Stimulated activated CD4-positive, alpha-beta T cell treated with anti-CD3 and anti-CD28 coated beads, TNF-alpha, amount 100 ng/mL, for 48 hours (primary cell): ENCODE measurements around the gene CAPN8.
"Not testable (repeated sequence)": the region's sequence is repeated elsewhere in the genome, so short reads cannot be mapped to it uniquely, and the experiment has no call there.

Source experiments
- DNase-seq, 3 donors: peaks; one replicate each; pipeline ENCODE4 v3.0.0-alpha.2; 2020; ENCODE audit warnings: low read depth in 3 of 3

The CAPN8 gene

DNA sequence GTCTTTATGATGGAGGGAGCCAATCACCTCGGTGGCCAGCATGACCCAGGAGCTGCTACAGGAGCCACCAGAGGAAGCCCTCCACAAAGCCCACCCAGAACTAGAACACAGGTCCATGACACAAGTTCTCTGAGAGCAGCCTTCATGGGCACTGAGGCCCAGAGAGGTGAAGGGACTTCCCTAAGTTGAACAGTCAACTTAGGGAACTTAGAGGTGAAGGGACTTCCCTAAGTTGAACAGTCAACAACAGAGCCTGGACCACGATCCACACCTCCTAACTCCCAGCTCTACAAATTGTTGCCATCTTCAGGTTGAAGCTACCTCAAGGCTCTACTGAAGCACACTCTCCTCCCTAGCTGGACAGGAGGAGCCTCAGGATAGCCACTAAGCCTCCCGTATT lies 139.5 kb downstream of the CAPN8 start:
- no peak for DNase-seq

DNA sequence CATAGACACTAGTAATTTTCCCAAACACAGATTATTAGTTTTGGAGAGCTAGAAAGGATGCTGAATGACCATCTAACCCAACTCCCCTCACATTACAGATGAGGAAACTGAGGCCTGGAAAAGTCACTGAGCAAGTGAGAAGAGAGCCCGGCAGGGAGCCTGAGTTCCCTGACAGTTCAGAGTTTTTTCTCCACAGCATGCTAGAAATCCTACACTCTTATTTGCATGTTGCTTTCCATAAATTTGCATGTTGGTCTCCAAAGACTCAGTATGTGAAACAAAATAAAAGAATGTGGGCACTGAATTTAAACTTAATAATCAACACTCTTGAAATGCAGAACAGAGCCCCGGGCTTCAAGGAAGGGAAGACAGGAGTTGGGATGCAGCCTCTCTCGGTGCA lies 140.0 kb downstream of the CAPN8 start:
- no peak for DNase-seq

DNA sequence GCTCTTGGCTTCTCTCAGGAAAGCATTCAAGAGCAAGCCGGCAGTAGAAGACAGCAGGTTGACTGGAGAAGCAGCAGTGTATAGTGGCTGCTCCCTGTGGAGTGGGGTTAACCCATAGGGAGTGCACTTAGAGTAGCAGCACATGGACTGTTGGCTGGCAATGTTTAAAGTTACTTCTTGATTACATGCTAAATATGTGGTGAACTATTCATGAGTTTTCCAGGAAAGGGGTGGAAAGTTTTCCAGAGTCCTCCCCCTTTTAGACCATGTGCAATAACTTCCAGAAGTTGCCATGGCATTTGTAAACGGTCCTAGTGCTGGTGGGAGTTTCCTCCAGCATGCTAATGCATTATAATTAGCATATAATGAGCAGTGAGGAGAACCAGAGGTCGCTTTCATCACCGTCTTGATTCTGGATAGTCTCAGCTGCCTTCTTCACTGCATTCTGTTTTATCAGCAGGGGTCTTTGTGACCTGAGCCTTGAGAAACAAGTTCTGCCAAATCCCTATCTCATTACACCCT lies 140.5 kb downstream of the CAPN8 start:
- no peak for DNase-seq

DNA sequence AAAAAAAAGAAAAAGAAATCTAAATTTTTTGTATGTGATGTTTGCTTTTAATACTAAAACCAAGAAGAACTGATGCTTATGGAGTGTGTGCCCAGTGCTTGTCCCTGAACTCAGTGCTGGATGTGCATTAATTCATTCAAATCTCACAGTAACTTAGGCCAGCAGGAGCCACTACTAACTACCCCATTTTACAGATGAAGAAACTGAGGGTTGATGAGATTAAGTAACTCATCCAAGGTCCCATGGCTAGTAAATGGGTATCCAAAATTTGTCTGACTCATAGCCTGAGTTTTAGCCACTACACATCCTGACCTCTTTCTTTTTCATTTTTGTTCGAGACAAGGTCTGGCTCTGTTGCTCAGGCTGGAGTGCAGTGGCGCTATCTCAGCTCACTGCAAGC lies 144.4 kb downstream of the CAPN8 start:
- DNase-seq: no peak

DNA sequence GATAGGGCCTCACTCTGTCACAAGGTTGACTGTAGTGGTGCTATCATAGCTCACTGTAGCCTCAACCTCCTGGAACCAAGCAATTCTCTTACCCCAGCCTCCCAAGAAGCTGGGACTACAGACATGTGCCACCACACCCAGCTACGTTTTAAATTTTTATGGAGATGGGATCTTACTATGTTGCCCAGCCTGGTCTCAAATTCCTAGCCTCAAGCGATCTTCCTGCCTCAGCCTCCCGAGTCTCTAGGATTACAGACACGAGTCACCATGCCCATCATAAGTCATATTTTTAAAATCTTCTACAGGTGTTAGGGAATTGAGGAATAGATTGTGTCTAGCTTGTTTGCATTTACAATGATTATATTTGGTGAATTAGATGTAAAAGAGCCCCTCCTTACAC lies 145.3 kb downstream of the CAPN8 start:
- DNase-seq: no peak

DNA sequence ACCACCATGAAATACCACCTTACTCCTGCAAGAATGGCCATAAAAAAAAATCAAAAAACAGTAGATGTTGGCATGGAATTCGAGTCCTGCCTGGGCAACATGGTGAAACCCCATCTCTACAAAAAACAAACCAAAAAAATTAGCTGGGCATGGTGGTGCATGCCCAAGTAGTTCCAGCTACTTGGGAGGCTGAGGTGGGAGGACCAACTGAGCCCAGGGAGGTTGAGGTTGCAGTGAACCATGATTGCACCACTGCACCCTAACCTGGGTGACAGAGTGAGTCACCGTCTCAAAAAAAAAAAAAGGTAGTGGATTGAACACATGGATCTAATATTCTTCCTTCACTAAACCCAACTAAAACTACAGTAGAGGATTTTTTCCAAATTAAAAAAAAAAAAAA lies 146.4 kb downstream of the CAPN8 start:
- DNase-seq: no peak

DNA sequence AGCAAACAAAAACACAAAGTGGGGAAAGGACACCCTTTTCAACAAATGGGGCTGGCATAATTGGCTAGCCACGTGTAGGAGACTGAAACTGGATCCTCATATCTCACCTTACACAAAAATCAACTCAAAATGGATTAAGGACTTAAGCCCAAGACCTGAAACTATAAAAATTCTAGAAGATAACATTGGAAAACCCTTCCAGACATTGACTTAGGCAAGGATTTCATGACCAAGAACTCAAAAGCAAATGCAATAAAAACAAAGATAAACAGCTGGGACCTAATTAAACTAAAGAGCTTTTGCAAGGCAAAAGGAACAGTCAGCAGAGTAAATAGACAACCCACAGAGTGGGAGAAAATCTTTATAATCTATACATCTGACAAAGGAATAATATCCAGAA lies 146.9 kb downstream of the CAPN8 start:
- not testable (repeated sequence) for DNase-seq

DNA sequence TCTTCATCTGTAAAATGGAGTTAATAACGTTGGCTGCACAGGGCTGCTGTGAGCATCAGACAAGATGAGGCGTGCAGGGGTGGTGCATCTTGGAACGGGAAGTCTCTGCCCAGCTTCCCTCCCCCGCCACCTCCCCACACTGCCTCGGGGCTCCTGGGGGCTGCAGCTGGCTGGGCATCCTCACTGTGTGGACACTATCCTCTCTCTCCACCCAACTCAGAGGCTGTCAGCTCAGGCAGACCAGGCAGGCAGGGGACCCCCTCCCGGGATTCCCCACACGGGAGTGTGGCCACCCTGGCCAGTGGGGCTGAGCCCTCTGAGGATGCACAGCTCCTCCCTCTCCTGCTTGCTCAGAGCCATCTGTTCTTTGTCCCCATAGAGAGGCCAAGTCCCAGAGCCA lies 149.6 kb downstream of the CAPN8 start:
- no peak for DNase-seq

DNA sequence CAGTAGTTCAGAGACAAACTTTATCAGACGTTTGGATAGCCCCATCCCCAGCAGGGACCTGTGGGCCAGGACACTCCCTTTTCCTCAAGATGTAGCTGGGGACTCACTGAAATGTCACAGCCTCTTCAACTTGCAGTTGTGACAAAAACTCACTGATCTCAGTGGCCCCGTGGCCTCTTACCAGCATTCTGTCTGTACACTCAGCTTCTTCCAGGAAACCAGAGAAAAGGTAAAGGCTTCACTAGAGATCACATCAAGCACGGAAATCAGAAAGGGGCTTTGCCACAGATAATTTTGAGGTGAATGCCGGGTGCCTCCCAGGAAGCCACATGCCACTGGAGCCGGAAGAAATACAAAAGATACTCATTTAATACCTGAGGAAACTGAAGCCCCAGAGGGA lies 150.1 kb downstream of the CAPN8 start:
- DNase-seq: peak in 1 of 3 donors; percentile 31

DNA sequence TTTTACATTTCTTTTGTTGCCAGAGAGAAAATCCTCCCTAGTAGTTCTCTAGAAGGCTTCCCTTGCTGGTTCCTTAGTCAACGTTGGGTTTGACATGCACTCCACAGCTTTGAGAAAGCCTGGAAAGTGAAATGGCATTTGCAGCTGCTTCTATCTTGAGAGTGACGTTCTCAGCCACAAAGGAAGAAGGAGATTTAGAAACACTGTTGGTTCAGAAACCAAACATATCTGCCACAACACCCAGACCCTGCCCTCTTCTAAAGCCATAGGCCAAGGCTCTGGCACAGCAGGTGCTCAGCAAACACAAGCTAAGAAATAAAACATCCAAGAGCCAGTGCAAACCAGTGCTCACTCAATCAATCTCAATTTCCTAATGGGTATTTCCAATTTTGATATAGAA lies 150.9 kb downstream of the CAPN8 start:
- no peak for DNase-seq

DNA sequence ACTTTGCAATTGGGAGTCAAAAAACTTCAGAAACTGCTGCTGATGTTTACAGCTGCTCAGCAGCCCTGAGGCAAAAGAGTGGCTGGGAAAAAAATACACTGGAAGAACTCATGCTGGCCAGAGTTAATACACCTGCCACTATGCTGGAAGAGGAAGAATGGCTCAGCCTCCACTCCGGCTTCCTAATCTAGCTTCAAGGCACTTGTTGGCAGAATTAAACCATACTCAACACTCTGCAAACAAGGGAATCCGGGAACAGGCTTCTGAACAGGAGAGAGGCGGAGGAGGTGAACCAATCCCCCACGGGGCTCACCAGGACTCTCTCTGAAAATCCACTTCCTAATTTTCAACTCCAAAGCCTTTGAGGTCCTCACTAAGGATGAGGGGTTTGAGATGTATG lies 152.2 kb downstream of the CAPN8 start:
- DNase-seq: no peak

DNA sequence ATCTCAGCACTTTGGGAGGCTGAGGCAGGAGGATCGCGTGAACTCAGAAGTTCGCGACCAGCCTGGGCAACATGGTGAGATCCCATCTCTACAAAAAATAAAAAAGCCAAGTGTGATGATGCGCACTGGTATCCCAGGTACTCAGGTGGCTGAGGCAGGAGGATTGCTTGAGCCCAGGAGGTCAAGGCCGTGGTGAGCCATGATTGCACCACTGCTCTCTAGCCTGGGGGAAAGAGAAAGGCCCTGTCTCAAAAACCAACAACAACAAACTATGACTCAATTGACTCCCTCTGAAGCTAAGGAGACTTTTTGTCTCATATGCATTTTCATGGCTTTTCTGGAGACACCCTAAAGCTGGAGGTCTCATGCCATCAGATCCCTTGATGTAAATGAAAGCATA lies 153.4 kb downstream of the CAPN8 start:
- no peak for DNase-seq

DNA sequence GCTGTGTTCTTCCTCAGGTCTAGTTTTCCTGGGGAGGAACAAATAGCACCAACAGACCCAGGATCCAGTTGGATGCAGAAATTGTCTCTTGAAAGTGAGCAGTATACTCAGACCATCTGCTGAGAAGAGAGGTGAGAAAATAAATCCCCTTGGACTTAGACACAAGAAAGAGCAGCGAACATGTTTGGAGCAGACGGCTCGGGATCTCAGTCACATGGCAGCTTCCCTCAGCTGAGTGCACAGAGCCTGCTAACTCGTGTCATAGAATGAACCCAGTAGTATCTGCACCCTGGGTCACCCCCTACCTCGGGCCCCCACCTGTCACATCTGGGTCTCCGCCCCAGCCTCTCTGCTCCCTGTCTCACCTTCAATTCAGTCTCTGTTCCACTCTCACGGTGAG lies 156.7 kb downstream of the CAPN8 start:
- no peak for DNase-seq

DNA sequence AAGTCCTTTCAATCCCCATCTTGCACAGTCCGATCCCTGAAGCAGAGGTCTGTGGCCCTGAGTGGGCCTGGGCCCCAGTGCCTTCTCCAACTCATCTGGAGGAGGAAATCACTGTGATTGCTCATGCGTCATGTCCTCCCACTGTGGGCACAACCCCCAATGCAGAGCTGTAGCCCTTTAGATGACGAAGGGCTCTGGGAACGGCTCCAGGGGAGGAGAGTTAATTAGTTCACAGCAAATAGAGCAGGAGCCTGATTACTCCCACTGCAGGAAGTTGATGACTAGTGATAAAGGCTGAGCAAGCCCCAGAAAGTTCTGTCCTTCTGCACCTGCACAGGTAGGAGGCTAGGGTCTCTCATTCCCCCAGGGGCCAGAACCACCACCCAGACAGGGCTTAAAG lies 160.8 kb downstream of the CAPN8 start:
- DNase-seq: no peak

DNA sequence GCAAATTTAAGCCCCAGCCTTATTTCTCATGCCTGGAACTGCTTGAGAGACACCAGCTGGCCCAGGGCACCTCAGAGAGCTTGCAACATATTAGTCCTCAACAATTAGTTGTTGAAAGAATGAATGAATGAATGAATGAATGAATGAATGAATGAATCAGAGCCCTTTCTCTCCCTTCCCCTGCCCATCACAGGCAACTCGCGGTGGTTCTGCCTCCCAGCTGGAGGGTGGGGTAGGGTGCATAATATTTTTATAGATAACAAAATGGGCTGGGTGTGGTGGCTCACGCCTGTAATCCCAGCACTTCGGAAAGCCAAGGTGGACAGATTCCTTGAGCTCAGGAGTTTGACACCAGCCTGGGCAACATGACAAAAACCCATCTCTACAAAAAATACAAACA lies 162.2 kb downstream of the CAPN8 start:
- no peak for DNase-seq

DNA sequence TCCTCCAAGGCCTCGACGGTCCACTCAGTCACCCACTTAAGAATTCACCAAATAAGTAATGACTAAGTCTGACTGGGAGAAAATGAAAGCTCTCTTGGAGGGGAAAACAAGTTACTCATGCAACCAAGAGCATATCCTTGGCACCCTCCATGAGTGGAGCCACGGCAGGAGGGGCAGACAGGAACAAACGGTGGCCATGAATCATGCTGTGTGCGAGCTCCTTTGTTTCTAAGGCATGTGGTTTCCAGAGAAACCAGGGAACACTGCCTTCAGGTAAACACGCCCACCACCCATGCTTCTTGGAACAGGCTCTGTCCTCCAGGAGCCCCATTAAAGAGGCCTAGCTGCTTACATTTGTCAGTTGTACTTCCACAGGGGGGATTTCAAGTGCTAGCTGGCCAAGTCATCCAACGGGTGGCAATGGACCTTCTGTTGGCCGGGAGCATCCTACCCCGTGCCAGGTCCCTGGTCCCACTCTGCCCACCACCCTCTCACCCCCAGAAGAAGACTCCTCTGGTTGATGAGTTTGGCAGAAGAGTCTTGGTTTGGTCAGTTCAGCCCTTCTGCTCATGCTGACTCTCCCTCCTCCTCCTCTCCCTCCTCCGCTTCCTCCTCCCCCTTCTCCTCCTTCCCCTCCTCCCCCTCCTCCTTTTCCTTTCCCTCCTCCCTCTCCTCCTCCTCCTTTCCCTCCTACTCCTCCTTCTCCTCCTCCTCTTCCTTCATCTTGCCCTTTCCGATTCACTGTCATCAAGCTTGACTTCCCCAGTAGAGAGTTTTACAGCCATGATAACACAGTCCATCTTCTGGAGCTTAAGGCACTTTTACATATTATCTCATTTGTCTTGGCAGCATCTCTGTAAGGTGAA lies 164.7 kb downstream of the CAPN8 start:
- DNase-seq: peak in 2 of 3 donors; percentile 14 to 50

DNA sequence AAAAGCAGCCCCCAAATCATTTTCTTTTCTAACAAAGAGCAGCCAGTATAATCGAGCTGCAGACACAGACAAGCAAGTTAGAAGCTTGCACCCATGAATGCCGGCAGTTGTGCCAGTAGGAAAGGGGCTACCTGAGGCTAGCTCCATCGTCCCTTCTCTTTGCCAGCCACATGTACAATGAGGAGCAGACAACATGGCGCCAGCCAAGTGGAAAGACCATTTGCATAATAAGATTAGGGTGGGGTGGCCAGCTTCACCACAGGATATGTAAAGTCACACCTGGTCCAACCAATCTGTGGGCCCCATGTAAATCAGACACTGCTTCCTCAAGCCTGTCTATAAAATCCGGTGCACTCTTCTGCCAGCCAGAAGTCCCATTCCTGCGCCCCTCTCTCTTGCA lies 168.6 kb downstream of the CAPN8 start:
- DNase-seq: no peak

DNA sequence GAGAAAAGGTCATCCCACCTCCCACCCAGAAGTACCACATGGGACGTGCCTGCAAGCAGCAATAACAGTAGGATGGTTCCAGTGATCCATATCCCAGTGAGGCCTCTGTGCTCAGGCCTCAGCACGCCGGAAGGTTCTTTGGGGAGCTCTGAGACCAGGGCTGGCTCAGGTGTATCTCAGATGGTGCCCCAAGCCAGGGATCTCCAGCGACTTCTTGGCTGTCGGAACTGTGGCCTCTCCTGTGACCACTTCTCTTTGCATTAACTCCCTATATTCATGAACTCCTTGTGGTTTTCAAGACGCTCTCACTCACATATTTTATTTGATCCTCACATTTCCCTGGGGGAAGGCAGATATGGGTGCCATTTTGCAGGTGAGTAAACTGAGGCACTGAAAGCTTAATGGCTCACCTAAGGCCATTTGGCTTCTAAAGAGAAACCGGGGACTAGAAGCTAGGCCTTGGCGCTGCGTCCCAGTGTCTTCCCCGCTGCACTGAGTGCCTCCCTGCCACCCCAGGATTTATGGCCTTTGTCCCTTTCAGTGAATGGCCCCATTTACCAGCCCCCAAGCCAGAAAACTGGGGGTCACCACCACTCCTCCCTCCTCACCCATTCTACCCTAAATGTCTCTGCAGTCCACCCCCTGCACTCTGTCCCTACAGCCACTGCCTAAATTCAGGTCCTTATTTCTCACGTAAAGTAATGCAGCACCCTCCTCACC lies 170.4 kb downstream of the CAPN8 start:
- no peak for DNase-seq

DNA sequence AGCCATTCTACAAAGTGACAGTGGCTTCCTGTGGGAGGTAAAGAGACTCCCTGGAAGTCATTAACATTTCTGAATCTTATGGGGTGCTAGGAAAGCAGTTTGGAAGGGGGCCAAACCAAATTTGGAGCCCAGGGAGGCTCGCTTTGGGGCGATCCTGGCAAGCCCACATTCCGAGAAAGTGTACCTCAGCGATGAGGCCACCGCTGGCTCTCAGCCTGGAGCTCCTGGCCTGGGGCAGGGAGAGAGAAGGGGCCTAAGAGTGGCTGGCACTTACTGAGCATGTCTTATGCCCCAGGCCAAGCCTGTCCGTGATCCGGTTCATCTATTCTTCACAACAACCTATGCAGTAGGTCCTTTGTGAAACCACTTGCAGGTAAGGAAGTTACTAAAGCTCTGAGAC lies 173.5 kb downstream of the CAPN8 start:
- DNase-seq: no peak
